GM08714 (cell line): ENCODE results near the gene JMJD4.

ENCODE experiments used
- H3K4me3 ChIP-seq: fragments of 200-500 bp; sonication (Bioruptor generic); 2 replicates; pipeline ENCODE4 v1.5.1; 2014; ENCODE audit warnings: mild to moderate bottlenecking, low read length, inconsistent platforms
- ZNF274 ChIP-seq: IDR thresholded peaks from 2 replicates; pipeline ENCODE4 v1.6.1; 2012; ENCODE audit warnings: mild to moderate bottlenecking, low read depth, low read length

The JMJD4 gene

GRCh38 chr1:227773558-227773957 lies 38.5 kb upstream of the JMJD4 start:
- no peak overlapping the region for H3K4me3 ChIP-seq
- TF ChIP-seq ZNF274 = no peak

GRCh38 chr1:227771771-227772170 lies 36.7 kb upstream of the JMJD4 start:
- no peak for TF ChIP-seq ZNF274
- H3K4me3 ChIP-seq = no peak overlapping the region

- H3K4me3 ChIP-seq = no peak overlapping the region
- no peak for TF ChIP-seq ZNF274
These were observed 36.2 kb upstream of the JMJD4 start for GRCh38 chr1:227771326-227771725.

- TF ChIP-seq ZNF274 = no peak
- H3K4me3 ChIP-seq = no peak overlapping the region
These were observed 35.7 kb upstream of the JMJD4 start for GRCh38 chr1:227770812-227771211.

GRCh38 chr1:227769936-227770494 lies 34.9 kb upstream of the JMJD4 start:
- no peak for TF ChIP-seq ZNF274
- no peak overlapping the region for H3K4me3 ChIP-seq

GRCh38 chr1:227769047-227769935 lies 34.2 kb upstream of the JMJD4 start:
- no peak for TF ChIP-seq ZNF274
- no peak overlapping the region for H3K4me3 ChIP-seq

- TF ChIP-seq ZNF274 = no peak
- H3K4me3 ChIP-seq = no peak overlapping the region
These were observed 33.5 kb upstream of the JMJD4 start for GRCh38 chr1:227768640-227769039.

GRCh38 chr1:227768125-227768439 lies 33.0 kb upstream of the JMJD4 start:
- no peak overlapping the region for H3K4me3 ChIP-seq

GRCh38 chr1:227767401-227768124 lies 32.5 kb upstream of the JMJD4 start:
- no peak for TF ChIP-seq ZNF274
- H3K4me3 ChIP-seq = no peak overlapping the region

More at GRCh38 chr1:227768125-227768439, 33.0 kb upstream of the JMJD4 start:
- TF ChIP-seq ZNF274 = no peak

- no peak for TF ChIP-seq ZNF274
- no peak overlapping the region for H3K4me3 ChIP-seq
These were observed 31.7 kb upstream of the JMJD4 start for GRCh38 chr1:227766653-227767277.

GRCh38 chr1:227766015-227766634 lies 31.0 kb upstream of the JMJD4 start:
- H3K4me3 ChIP-seq = no peak overlapping the region
- no peak for TF ChIP-seq ZNF274

GRCh38 chr1:227765261-227766014 lies 30.3 kb upstream of the JMJD4 start:
- TF ChIP-seq ZNF274 = no peak
- no peak overlapping the region for H3K4me3 ChIP-seq

GRCh38 chr1:227764019-227764391 lies 28.9 kb upstream of the JMJD4 start:
- no peak for TF ChIP-seq ZNF274
- no peak overlapping the region for H3K4me3 ChIP-seq
